Measurements from ENCODE around the gene KRTAP12-4.
"Not testable (repeated sequence)": the region's sequence is repeated elsewhere in the genome, so short reads cannot be mapped to it uniquely, and the experiment has no call there.

The KRTAP12-4 gene, protein sequence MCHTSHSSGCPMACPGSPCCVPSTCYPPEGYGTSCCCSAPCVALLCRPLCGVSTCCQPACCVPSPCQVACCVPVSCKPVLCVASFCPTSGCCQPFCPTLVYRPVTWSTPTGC

DNA sequence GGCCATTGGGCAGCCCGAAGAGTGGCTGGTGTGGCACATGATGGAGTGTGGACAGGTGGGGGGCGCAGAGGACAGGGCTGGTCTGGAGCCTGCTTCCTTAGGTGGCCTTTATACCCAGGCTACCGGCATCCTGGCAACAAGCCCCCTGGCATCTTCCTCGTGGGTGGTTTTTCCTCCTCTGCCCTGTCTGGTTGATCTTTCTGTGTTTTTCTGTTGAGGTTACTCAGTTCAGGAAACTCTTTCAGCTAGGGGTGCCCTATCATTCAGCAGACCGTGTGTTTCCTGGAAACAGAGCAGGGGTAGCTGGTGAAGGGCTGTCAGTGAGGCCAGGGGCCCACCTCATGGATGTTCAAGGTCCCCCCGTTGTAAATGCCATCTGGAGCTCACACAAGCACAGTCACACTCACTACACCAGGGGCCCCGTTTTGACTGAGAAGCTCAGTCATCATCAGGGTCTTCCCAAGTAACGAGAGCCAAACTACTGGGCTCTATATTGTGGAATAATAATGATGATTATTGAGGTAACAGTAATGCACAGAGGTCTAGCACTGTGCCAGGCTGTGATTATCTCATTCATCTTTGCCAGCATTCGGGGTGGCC, at the start of gene KRTAP12-4:
Gene KRTAP12-4, minus strand, starts transcription at position 84 of the 600 bp plus-strand sequence. Its CDS starts 45 bp downstream, at position 39.
- DNase-seq, result no peak

DNA sequence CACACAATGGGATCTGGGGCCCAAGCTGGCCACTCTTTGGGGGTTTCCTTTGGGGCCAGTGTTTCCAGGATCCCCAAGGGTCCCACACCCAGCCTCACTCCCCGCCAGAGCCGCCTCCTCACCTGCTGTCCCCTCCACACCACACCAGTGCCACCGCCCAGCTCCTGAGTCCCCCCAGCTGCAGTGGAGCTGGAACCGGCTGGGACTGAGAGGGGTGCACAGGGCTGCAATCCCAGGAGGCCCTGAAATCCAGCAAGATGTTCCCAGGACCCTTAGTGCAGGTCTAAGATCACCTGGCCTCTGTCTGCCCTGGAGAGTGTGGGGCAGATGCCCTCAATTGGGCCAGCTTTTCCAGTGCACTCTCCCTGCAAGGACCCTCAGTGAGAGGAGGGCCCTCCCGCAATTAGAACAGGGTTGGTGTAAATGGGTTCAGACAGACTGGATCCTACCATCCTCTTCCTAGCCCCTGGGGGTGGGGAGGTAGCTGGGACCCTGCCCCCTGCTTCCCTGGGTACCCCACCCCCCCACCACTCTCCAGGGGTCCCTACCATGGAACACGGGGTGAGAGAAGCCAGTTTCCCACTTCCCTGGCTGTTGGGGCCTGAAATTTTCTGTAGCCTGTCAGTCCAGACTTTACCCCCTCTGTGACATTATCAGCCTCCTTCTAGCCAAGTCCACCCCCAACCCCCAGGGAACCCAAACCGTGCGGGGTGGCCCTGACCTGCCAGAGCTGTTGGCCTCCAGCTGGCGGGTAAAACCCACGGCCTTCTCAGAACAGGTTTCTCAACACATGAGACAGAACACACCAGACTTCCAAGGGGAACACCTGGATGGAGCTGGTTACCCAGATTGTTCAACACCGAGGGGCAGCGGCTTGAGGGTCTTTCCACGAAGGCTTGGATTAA, 49.5 kb upstream of the KRTAP12-4 start:
- DNase-seq, result no peak

DNA sequence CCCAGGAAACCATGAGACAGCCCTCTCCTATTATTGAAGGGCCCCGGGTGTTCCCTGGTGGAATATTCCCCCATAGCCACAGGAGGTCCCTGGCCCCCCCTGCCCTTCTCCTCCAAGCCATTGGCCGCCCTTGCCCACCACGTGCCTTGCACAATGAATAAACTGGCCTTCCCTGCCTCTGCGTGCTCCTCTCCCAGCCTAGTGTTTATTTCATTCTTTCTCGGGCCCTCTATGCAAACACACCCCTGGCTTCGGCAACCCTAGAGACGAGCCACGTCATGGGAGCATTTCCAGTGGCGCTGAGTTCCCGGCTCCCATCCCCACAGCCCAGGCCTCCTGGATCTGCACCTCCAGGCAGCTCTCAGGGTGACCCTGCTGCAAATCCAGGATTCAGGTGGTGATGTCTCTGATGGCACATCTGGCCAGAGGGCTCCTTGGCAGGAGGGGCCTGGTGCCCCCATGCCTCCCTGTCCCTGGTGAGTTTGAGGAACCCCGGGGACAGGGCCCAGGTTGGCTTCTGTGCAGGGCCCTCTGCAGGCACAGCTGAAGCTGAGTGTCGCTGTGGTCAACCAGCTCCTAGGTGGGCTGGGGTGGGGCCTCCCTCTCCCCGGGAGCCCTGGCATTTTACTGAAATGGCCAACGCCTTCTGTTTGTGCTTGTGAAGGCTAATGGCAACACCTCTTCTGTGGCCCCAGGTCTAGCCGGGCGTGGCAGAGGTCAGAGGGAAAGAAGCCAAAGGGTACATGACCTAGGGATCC, 48.7 kb upstream of the KRTAP12-4 start:
- DNase-seq, result no peak

DNA sequence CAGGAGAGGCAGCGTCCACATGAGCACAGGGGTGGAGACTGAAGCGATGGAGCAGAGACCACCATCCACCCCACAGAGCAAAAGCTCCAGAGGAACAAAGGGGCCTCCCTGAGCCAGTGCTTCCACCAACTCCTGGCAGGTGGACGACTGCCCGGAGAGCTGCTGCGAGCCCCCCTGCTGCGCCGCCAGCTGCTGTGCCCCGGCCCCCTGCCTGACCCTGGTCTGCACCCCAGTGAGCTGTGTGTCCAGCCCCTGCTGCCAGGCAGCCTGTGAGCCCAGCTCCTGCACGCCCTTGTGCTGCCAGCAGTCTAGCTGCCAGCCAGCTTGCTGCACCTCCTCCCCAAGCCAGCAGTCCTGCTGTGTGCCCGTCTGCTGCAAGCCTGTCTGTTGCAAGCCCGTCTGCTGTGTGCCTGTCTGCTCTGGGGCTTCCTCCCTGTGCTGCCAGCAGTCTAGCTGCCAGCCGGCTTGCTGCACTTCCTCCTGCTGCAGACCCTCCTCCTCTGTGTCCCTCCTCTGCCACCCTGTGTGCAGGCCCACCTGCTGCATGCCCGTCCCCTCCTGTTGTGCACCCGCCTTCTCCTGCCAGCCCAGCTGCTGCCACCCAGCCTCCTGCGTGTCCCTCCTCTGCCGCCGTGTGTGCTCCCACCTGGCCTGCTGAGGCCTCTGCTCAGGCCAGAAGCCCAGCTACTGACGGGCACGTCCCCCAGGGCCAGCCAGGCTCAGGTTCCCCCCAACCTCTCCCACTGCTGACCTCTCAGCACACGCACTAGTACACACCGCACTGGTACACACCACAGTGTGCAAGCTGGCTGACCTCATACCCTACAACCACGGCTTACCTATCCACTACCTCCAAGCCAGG, 47.9 kb upstream of the KRTAP12-4 start:
- DNase-seq, result no peak

DNA sequence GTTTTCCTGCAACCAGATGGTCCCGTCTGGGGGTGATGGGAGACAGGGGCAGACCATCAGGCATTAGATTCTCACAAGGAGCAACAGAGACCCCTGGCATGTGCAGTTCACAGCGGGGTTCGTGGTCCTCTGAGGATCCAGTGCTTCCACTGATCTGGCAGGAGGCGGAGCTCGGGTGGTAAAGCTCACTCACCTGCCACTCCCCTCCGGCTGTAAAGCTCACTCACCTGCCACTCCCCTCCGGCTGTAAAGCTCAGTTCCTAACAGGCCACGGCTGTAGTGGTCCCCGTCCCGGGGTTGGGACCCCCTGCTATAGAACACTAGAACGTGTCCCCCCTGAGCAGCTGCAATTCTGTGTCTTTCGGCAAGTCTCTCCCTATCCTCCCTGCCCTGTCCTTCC, 47.1 kb upstream of the KRTAP12-4 start:
- no peak for DNase-seq

DNA sequence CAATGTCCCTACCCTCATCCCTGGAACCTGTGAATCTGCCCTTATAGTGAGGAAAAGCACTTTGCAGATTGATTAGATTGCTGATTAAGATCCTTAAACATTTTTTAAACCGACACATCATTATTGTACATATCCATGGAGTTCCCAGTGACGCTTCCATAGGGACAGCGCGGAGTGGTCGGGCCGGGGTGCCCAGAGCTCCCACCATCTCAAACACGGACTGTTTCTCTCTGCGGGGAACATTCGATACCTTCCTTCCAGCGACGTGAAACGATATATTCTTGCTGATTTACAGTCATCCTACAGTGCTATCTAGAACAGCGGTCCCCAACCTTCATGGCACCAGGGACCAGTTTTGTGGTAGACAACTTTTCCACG, 46.6 kb upstream of the KRTAP12-4 start:
- no peak for DNase-seq

DNA sequence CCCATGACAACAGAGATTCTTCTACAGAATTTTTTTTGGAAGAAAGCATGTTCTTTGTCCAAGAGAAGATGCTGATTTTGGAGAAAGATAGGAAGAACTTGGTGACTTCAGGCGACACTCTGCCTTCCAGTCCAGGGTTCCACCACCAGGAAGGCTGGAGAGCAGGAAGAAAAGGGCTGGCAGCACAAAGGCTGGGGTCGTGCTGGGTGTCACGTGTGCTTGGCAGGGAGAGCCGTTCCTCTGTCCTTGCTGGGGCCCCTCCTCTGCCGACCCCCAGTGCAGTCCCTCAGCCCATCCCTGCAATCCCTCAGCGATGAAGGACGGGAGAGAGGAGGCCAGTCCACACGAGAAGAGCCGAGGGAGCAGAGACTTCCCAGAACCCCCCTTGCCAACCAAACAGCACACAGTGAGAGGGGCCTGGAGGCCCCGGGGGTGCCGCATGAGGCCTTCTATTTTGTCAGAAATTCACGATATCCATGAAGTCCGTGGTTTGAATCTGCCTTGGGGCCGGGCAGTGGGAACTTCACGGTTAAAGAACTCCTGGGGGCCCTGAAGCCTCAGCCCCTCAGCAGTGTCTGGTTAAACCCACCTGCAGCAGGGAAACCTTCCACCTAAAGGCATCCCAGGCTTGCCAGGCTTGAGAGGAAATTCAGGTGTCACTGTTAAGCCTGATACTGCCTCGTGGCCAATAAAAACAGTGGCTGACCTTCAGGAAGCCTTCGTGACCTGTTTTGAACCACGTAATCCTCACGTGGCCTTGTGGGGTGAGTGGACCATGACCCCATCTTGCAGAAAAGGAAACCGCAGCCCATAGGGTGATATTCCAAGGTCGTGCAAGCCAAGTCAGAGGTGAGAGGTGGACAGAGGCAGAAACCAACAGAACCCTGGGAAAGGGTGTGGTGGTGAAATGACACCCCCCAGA, 45.9 kb upstream of the KRTAP12-4 start:
- DNase-seq, result no peak

DNA sequence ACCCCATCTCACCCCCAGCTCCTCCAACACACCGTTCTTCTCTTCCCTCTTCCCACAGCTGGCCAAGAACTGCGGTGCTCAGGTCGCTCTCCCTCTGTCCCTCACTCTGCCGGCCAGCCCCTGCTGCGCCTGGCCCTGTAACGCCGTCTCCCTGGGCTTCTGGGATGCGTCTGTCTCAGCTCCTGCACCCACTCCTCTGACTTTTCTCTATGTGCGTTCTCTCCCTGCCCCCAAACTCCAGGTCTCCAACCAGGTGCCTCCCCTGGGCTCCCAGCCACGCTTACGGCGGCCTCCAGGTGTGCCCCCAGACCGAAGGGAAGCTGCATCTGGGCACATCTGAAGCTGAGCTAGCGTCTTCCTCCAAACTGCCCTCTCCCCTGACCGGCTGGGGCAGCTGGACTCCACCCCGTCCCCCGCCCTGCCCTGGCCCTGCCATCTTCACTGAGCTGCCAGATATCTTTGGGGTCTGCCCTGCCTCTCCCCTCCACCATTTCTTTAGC, 45.1 kb upstream of the KRTAP12-4 start:
- no peak for DNase-seq

DNA sequence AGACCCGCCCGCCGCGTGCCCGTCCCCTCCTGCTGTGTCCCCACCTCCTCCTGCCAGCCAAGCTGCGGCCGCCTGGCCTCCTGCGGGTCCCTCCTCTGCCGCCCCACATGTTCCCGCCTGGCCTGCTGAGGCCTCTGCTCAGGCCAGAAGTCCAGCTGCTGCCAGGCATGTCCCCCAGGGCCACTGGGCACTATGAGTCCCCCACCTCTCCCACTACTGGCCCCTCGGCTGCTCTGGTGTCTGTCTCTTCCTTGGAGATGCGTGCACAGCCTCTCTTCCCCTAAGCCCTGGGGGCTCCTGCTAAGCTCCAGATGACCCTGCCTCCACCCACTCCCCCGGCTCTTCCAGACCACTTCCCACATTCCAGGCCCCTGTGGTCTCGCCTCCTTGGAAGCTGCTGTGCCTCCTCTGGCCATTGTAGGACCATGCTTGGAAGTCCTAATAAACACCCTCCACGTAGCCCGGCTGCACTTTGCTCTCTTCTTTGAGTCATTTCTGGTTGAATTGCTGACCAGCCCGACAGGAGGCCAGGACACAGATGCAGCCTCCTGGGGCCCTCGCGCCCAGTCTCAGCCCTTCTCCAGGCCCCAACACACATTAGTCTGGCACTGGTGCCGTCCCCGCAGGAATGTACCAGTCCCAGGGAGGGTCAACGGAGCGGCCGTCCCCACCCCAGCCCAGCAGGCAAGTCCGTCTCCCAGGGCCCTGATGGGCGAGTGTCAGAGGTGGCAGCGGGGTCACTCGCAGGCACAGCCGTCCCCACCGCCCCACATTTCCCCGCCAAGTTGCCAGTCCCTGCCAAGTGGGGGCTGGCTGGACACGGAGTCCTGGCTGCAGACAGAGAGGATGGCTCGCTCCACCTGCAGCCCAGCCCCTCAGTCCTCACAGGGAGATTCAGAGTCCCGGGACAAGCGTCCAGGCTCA, 43.6 kb upstream of the KRTAP12-4 start:
- DNase-seq, result no peak

DNA sequence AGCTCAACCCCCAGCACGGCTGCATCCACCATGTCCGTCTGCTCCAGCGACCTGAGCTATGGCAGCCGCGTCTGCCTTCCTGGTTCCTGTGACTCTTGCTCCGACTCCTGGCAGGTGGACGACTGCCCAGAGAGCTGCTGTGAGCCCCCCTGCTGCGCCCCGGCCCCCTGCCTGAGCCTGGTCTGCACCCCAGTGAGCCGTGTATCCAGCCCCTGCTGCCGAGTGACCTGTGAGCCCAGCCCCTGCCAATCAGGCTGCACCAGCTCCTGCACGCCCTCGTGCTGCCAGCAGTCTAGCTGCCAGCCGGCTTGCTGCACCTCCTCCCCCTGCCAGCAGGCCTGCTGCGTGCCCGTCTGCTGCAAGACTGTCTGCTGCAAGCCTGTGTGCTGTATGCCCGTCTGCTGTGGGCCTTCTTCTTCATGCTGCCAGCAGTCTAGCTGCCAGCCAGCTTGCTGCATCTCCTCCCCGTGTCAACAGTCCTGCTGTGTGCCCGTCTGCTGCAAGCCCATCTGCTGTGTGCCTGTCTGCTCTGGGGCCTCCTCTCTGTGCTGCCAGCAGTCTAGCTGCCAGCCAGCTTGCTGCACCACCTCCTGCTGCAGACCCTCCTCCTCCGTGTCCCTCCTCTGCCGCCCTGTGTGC, 42.8 kb upstream of the KRTAP12-4 start, which contains the start of gene KRTAP10-12:
Gene KRTAP10-12, plus strand, starts transcription at position 1 of the 639 bp plus-strand sequence. Its CDS starts 30 bp downstream, at position 31.
- not testable (repeated sequence) for DNase-seq

DNA sequence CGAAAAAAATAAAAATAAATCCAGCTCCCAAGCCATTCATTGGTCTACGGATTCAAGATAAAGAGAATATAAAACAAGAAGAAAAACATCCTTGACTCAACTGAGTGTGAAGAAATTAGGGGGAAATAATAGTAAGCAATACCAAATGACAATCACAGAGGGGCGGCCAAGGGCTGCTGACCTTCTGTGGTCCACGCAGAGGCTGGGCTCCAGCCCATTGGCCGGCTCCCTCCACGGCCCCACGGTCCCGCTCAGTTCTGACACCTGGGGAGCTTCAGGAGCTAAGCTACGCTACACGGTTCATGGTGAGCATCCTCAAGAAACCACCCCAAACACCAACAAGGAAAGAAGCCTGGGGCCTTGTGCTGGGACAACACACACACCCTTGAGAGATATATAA, 42.1 kb upstream of the KRTAP12-4 start:
- no peak for DNase-seq

DNA sequence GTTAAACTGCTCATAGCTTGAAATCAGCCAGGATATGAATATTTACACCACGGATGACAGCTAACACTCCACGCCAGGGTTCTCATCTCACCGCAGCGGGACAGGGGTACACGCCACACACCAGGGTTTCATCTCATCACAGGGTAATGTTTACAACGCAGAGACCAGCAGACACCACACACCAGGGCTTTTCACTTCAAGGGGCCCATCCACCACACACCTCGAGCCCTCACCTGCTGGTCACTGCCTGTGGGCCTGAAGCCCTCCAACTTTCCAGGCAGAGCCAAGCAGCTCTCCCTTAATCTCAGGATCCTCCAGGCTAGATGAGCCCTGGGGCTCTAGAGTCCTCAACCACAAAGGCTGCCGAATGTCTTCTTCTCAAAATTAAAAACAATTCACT, 41.2 kb upstream of the KRTAP12-4 start:
- DNase-seq, result no peak

DNA sequence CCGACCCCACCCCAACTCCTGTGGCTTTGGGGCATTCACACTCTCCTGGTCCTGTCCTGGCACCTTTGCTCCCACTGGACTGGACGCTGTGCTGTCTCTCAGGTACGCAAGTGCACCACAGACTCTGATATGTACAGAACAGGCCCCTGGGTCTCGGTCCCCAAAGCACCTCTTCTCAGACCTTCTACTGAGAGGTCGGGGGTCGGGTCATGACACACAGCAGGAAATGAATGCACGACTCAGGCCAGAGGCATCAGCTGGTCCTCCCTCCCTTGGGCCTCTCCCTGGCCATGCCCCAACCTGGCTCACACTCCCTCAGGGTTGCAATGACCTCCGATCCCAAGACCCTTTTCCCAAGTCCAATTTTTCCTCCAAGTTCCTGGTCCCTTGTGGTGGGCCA, 40.7 kb upstream of the KRTAP12-4 start:
- DNase-seq, result no peak

DNA sequence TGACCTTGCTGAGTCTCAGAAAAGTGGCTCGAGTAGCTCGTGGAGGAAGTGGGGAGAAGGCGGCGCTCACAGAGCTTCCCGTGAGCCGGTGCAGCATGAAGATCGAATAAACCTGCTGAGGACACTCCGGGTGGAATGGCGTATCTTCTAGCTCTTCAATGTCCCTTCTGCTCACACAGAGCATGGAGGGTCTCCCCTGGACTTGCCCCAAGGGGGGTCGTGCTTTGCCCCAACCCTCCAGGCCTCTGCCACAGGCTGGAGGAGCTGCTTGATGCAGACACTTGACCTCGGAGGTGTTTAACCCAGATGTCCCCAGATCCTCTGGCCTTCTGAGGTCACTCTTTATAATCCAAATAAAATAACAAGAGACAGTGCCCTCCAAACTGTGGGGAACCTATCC, 40.3 kb upstream of the KRTAP12-4 start:
- no peak for DNase-seq

DNA sequence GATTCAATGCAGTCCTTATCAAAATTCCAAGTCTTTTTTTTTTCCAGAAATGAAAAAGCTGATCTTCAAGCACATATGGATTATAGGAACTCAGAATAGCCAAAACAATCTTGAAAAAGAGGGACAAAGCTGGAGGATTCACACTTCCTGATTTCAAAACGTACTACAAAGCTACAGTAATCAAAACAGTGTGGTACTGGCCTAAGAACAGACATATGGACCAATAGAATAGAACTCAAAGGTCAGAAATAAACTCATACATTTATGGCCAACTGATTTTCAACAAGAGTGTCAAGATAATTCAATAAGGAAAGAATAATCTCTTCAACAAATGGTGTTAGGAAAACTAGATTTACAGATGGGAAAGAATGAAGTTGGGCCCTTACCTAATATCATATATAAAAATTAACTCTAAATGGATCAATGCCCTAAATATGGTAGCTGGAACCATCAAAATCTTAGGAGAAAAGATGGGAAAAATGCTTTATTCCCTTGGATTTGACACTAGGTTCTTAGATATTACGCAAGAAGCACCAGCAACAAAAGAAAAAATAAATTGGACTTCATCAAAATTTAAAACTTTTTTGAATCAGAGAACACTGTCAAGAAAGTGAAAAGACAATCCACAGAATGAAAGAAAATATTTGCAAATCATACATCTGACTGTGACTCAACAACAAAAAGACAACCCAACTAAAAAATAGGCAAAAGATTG, 38.5 kb upstream of the KRTAP12-4 start:
- DNase-seq, result no peak

DNA sequence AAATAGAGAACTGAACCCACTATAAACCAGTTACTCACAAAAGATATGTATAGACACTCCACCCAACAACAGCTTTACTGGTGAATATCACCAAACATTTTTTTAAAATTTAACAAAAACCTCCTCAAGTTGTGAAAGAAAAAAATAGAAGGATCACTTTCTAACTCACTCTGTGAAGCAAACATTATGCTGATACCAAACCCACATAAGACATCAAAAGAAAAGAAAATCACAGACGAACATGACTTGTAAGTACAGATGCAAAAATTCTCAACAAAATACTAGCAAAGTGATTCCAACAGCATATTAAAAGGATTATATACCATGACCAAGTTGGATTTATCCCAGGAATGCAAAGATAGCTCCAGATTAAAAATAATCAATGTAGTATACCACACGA, 37.2 kb upstream of the KRTAP12-4 start:
- no peak for DNase-seq

DNA sequence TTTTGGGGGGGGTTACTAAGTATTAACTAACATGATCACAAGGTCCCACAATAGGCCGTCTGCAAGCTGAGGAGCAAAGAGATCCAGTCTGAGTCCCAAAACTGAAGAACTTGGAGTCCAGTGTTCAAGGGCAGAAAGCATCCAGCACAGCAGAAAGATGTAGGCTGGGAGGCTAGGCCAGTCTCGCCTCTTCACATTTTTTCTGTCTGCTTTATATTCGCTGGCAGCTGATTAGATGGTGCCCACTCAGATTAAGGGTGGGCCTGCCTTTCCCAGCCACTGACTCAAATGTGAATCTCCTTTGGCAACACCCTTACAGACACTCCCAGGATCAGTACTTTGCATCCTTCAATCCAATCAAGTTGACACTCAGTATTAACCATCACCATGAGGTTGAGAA, 35.3 kb upstream of the KRTAP12-4 start:
- DNase-seq, result not testable (repeated sequence)

DNA sequence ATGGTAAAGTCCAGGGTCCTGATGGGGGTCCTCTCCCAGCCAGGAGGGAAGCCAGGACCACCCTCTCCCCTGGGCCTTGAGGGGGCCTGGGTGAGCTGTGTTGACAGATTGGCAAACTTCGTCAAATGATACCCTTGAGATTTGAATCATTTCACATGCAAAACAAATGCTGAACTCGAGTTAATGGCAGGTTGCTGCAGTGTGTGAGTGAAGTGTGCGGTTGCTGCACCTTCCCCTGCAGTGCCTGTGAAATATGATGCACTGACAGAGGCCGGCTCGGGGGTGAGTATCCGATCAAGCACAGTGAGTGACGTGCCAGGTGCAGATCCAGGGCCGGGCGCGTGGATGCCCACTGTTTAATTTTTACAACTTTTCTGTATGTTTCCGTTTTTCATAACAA, 33.2 kb upstream of the KRTAP12-4 start:
- no peak for DNase-seq

All from activated CD4-positive, alpha-beta T cell treated with anti-CD3 and anti-CD28 coated beads, Interleukin-2, amount 50 U/mL, for 1 hour (primary cell).